ENCODE measurements around the gene ZNF384. TPM values are rescaled to one million over a fixed set of nuclear protein-coding genes. Genes with fewer than 3 reads are reported as not detected.
A peak's percentile ranks its signal among the peaks of the same experiment; 100 is the strongest.

ZNF384 gene
- total RNA-seq, 5 donors from 2014 or later (not counting 1 experiment from before 2014, with no cell fraction given), result 68.6 to 82.9 (median 79.4) TPM

DNA sequence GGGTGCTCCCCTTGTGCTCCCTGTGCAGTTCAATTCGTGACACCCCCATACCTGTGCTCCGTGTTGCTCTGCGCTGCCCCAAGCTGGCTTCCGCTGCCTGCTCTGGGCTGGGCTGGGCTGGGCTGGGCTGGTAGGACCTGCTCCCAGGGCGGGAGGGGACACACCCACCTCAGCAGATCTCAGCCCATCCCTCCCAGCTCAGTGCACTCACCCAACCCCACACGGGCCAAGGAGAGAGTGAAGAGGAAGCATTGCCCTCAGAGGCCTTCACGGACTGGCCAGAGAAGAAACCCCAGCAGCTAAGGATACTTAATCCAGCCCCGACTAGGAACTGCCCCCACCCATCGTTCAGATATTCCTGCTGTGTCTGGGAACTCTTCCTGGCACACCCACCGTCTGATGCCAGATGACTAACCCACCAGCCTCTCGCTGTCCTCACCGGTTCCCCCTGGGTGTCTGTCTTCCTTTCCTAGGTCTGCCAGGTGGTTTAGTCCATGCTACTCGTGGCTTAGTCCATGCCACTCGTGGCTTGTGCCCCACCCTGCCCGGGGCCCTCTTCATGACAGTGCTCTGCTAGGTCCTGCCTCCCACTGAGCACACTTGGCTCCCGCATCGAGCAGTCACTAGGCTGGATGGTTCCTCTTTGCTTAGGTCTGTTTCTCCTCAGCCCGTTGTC, 53.2 kb downstream of the ZNF384 start, which contains the start of gene LPAR5:
TSS of gene LPAR5 (minus strand) at position 104 of the 676 bp plus-strand sequence. CDS start 14,711 bp downstream, outside the sequence.
- peak within 1 kb of the TSS; percentile 84 to 88 for H3K27ac Mint-ChIP-seq
- H3K27me3 Mint-ChIP-seq, result no peaks in the 10 kb centered on the region
- no peaks in the 10 kb centered on the region for H3K36me3 ChIP-seq (ENCODE audit: control insufficient read depth in 2 of 2, extremely low read depth in 1 of 2, insufficient read depth in 1 of 2, low read length in 1 of 2)
- peak within 1 kb of the TSS; percentile 45 to 52 for H3K4me3 ChIP-seq (ENCODE audit: control insufficient read depth in 1 of 2, extremely low read depth in 1 of 2, low read length in 1 of 2)
- H3K27ac ChIP-seq (ENCODE audit: low read length), result peak within 1 kb of the TSS; percentile 74
- peaks cover 0 to 3% of the 10 kb centered on the region in 2 experiments for H3K27me3 ChIP-seq (replicated peaks in 1 of 2; ENCODE audit: control insufficient read depth in 2 of 2, extremely low read depth in 1 of 2, insufficient read depth in 2 of 2, low read length in 1 of 2)
- ChIA-PET CTCF (interaction anchor here (1.0 to 1.6 kb wide), 2 partner anchors 13 to 22 kb away, joined by 3 to 5 read pairs; no protein-coding TSS in a partner anchor), POLR2A (interaction anchor here in 1 of 2 donors (0.5 to 0.6 kb wide), 2 partner anchors 17 to 53 kb away, joined by 3 to 5 read pairs; partner anchors contain the start of gene ZNF384)
- H3K4me1 Mint-ChIP-seq, result peaks cover 45 to 54% (median 47%) of the 10 kb centered on the region in 3 donors
- 68% methylated on average over 14 of the region's 18 CpGs for WGBS (ENCODE audit: insufficient coverage)
- DNase-seq (peak in 5 of 35 experiments; percentile 29 to 49 (median 36)), ATAC-seq (replicated peaks in 1 of 4) (peak; percentile 51 to 67 (median 65))
- H3K9me3 Mint-ChIP-seq, result no peaks in the 10 kb centered on the region
- H3K36me3 Mint-ChIP-seq, result no peaks in the 10 kb centered on the region
- no peaks in the 10 kb centered on the region for H3K9me3 ChIP-seq
- peak within 1 kb of the TSS; percentile 72 to 80 (median 74) for H3K4me3 Mint-ChIP-seq
- peaks cover 29 to 55% of the 10 kb centered on the region in 2 experiments for H3K4me1 ChIP-seq (ENCODE audit: control insufficient read depth in 1 of 2, extremely low read depth in 1 of 2, insufficient read depth in 2 of 2, low read length in 2 of 2)

DNA sequence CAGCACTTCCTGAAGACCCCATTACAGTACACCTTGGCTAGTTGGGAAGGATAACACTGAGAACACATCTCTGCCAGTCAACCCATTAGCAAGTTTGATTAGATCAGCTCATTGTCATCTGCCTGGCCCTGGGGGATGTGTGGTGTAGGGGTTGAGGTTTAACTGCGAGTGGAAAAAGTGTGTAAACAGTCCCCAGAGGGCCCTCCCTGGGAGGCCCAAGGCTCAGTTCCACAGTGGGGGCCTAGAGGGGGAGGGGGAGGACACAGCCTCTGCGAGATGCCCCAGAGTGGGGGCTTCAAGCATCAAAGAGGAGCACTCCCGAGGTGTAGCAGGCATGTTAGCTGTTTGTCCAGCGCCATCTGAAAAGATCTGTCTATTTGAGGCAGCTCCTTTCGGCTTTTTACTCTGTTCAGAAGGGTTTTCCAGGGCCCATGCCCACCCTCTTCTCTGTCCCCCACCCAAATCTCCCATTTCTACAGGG, 53.8 kb downstream of the ZNF384 start:
- Histone ChIP-seq H3K36me3 (ENCODE audit: control insufficient read depth in 2 of 2, extremely low read depth in 1 of 2, insufficient read depth in 1 of 2, low read length in 1 of 2) (no peaks in the 10 kb centered on the region), H3K9me3 (no peaks in the 10 kb centered on the region), H3K4me3 (ENCODE audit: control insufficient read depth in 1 of 2, extremely low read depth in 1 of 2, low read length in 1 of 2) (peak overlapping the region; percentile 45 to 52), H3K27ac (ENCODE audit: low read length) (peak overlapping the region; percentile 74), H3K27me3 (replicated peaks in 1 of 2; ENCODE audit: control insufficient read depth in 2 of 2, extremely low read depth in 1 of 2, insufficient read depth in 2 of 2, low read length in 1 of 2) (peaks cover 0 to 3% of the 10 kb centered on the region in 2 experiments), H3K4me1 (ENCODE audit: control insufficient read depth in 1 of 2, extremely low read depth in 1 of 2, insufficient read depth in 2 of 2, low read length in 2 of 2) (peaks cover 32 to 61% of the 10 kb centered on the region in 2 experiments)
- POLR2A ChIA-PET, result interaction anchor here in 1 of 2 donors (0.5 to 0.6 kb wide), 2 partner anchors 17 to 54 kb away, joined by 3 to 5 read pairs; partner anchors contain the start of gene ZNF384
- ATAC-seq (replicated peaks in 1 of 4) (peak; percentile 31 to 59 (median 57)), DNase-seq (peak in 6 of 35 experiments; percentile 30 to 44 (median 38))
- no peaks in the 10 kb centered on the region for H3K27me3 Mint-ChIP-seq
- H3K36me3 Mint-ChIP-seq, result no peaks in the 10 kb centered on the region
- WGBS (ENCODE audit: insufficient coverage), result 27% methylated on average over 5 of the region's 5 CpGs
- H3K4me1 Mint-ChIP-seq, result peaks cover 50 to 60% (median 53%) of the 10 kb centered on the region in 3 donors
- peak overlapping the region; percentile 72 to 80 (median 74) for H3K4me3 Mint-ChIP-seq
- CTCF ChIA-PET, result interaction anchor here (0.6 to 1.6 kb wide), 3 partner anchors 12 to 94 kb away, joined by 3 to 5 read pairs (median 4); no protein-coding TSS in a partner anchor
- no peaks in the 10 kb centered on the region for H3K9me3 Mint-ChIP-seq
- H3K27ac Mint-ChIP-seq, result peak overlapping the region; percentile 84 to 88

DNA sequence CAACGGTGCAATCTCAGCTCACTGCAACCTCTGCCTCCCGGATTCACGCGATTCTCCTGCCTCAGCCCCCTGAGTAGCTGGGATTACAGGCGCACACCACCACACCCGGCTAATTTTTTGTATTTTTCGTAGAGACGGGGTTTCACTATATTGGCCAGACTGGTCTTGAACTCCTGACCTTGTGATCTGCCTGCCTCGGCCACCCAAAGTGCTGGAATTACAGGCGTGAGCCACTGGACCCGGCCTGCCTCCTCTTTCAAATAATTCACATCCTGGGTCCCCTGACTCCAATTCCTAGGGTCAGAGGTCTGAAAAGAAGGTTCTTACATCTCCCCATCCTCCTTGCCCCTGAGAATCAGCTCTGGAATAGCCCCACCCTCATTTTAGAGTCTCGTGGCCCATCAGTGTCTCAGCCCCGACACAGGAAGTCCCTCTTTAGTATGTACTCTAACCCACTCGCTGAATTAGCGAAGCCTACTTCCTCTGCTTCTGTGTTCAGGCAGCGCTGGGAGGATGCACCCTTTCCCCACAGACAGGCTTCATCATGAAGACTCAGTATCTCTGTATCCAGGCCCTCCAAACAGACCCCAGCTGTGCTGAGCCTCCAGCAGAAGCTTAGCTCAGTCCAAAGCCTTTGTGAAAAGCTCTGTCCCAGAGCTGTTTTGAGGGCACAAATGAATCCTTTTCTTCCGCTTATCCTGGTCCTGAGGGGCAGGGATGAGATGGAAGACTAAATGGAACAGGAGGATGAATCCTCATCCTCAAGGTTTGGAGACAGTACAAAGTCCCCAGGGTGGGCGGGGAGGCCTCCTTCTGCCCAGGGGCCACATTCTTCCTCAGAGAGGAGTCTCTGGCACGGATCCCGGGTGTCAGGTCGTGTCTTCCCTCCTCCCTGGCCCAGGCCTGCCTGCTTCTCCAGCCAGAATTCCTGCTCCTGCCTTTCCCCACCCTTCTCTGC, 56.9 kb downstream of the ZNF384 start:
- H3K27ac ChIP-seq (ENCODE audit: low read length), result peak overlapping the region; percentile 90
- H3K4me1 ChIP-seq (ENCODE audit: control insufficient read depth in 1 of 2, extremely low read depth in 1 of 2, insufficient read depth in 2 of 2, low read length in 2 of 2), result peaks cover 32 to 78% of the 10 kb centered on the region in 2 experiments
- peak overlapping the region; percentile 79 to 88 (median 82) for H3K4me3 Mint-ChIP-seq

DNA sequence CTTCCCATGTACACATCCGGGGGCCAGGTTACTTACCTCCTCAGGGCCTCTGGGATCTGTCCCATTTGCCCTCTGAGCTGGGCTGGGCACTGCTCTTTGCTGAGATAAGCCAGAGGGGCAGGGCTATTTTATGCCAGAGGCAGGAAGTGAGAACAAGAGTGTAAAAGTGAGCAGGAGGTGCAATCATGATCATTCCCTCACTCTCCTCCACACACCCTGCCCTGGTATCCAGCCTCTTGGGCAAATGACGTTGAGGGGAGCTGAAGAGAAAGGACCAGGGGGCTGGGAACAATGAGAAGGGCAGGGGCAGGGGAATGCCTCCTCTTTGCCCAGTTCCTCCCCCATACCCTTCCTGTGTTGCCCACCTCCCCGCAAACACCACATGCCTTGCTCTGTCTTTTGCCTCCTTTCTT, 57.6 kb downstream of the ZNF384 start:
- Histone ChIP-seq H3K4me1 (ENCODE audit: control insufficient read depth in 1 of 2, extremely low read depth in 1 of 2, insufficient read depth in 2 of 2, low read length in 2 of 2) (peaks cover 37 to 85% of the 10 kb centered on the region in 2 experiments), H3K9me3 (no peaks in the 10 kb centered on the region), H3K27ac (ENCODE audit: low read length) (peak overlapping the region; percentile 90), H3K36me3 (ENCODE audit: control insufficient read depth in 2 of 2, extremely low read depth in 1 of 2, insufficient read depth in 1 of 2, low read length in 1 of 2) (no peaks in the 10 kb centered on the region), H3K4me3 (ENCODE audit: control insufficient read depth in 1 of 2, extremely low read depth in 1 of 2, low read length in 1 of 2) (peak overlapping the region; percentile 38 to 41), H3K27me3 (replicated peaks in 1 of 2; ENCODE audit: control insufficient read depth in 2 of 2, extremely low read depth in 1 of 2, insufficient read depth in 2 of 2, low read length in 1 of 2) (peaks cover 0 to 3% of the 10 kb centered on the region in 2 experiments)
- Mint-ChIP-seq H3K4me3 (peak overlapping the region; percentile 79 to 88 (median 82)), H3K36me3 (no peaks in the 10 kb centered on the region), H3K9me3 (no peaks in the 10 kb centered on the region), H3K4me1 (peaks cover 67 to 72% (median 68%) of the 10 kb centered on the region in 3 donors), H3K27ac (peak overlapping the region; percentile 98 to 99), H3K27me3 (no peaks in the 10 kb centered on the region)
- ChIA-PET CTCF (interaction anchor here (0.5 to 1.4 kb wide), 6 partner anchors 53 to 1273 kb away, joined by 3 to 6 read pairs (median 4); partner anchors contain the start of gene MLF2 (in 1 of the 2)), POLR2A (interaction anchor here (0.6 to 1.3 kb wide), 3 partner anchors 13 to 198 kb away, joined by 3 to 4 read pairs (median 3); partner anchors contain the start of gene ZNF384 (in 1 of the 2))
- DNase-seq (peak in 3 of 35 experiments; percentile 19 to 44 (median 37)), ATAC-seq (replicated peaks in 1 of 4) (peak; percentile 13 to 32 (median 25))
- 78% methylated on average over 2 of the region's 3 CpGs for WGBS (ENCODE audit: insufficient coverage)

More for the DNA sequence above, 56.9 kb downstream of the ZNF384 start:
- peaks cover 0 to 3% of the 10 kb centered on the region in 2 experiments for H3K27me3 ChIP-seq (replicated peaks in 1 of 2; ENCODE audit: control insufficient read depth in 2 of 2, extremely low read depth in 1 of 2, insufficient read depth in 2 of 2, low read length in 1 of 2)
- H3K36me3 ChIP-seq (ENCODE audit: control insufficient read depth in 2 of 2, extremely low read depth in 1 of 2, insufficient read depth in 1 of 2, low read length in 1 of 2), result no peaks in the 10 kb centered on the region
- CTCF ChIA-PET, result interaction anchor here (0.5 to 1.4 kb wide), 5 partner anchors 52 to 1272 kb away, joined by 3 to 6 read pairs (median 4); partner anchors contain the start of gene MLF2 (in 1 of the 2)
- Mint-ChIP-seq H3K27ac (peak overlapping the region; percentile 98 to 99), H3K4me1 (peaks cover 61 to 67% (median 63%) of the 10 kb centered on the region in 3 donors), H3K27me3 (no peaks in the 10 kb centered on the region), H3K36me3 (no peaks in the 10 kb centered on the region), H3K9me3 (no peaks in the 10 kb centered on the region)
- POLR2A ChIA-PET, result interaction anchor here (0.5 to 1.3 kb wide), 4 partner anchors 12 to 197 kb away, joined by 3 to 4 read pairs (median 4); no protein-coding TSS in a partner anchor
- no peaks in the 10 kb centered on the region for H3K9me3 ChIP-seq
- H3K4me3 ChIP-seq (ENCODE audit: control insufficient read depth in 1 of 2, extremely low read depth in 1 of 2, low read length in 1 of 2), result peak overlapping the region; percentile 38 to 41
- 43% methylated on average over 18 of the region's 21 CpGs for WGBS (ENCODE audit: insufficient coverage)
- peak; percentile 67 to 79 (median 76) for ATAC-seq (replicated peaks in 1 of 4)
- peak in 34 of 35 experiments; percentile 32 to 76 (median 50) for DNase-seq

DNA sequence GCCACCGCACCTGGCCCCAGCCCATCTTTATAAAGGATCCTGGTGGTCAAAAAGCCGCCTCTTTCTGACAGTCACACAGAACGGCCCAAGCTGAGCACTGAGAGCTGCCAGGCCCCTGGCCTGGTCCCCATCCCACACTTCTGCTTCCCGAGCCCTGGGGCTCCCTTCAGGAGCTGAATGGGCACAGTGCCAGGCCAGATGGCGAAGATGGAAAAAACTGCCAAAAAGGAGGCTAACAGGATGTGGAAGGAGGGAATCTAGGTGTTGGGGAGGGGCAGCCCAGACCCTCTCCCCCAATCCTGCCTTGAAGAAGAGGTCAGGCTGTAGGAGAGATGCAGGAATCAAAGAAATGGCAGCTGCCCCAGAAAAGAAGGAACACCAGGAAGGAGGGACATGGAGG, 58.4 kb downstream of the ZNF384 start:
- H3K4me1 ChIP-seq (ENCODE audit: control insufficient read depth in 1 of 2, extremely low read depth in 1 of 2, insufficient read depth in 2 of 2, low read length in 2 of 2), result peaks cover 34 to 79% of the 10 kb centered on the region in 2 experiments
- WGBS (ENCODE audit: insufficient coverage), result 81% methylated on average over 4 of the region's 5 CpGs
- Mint-ChIP-seq H3K9me3 (no peaks in the 10 kb centered on the region), H3K4me3 (peak overlapping the region; percentile 79 to 88 (median 82)), H3K27ac (peak overlapping the region; percentile 98 to 99), H3K4me1 (peaks cover 64 to 68% (median 66%) of the 10 kb centered on the region in 3 donors), H3K36me3 (no peaks in the 10 kb centered on the region), H3K27me3 (no peaks in the 10 kb centered on the region)
- no peaks in the 10 kb centered on the region for H3K27me3 ChIP-seq (replicated peaks in 1 of 2; ENCODE audit: control insufficient read depth in 2 of 2, extremely low read depth in 1 of 2, insufficient read depth in 2 of 2, low read length in 1 of 2)
- POLR2A ChIA-PET, result interaction anchor here in 1 of 2 donors (0.6 to 0.8 kb wide), 2 partner anchors 58 to 288 kb away, joined by 3 read pairs; partner anchors contain the start of gene ZNF384
- no peak for ATAC-seq (replicated peaks in 1 of 4)
- peaks cover 0 to 2% of the 10 kb centered on the region in 2 donors for H3K36me3 ChIP-seq (ENCODE audit: control insufficient read depth in 2 of 2, extremely low read depth in 1 of 2, insufficient read depth in 1 of 2, low read length in 1 of 2)
- DNase-seq, result no peak
- no peaks in the 10 kb centered on the region for H3K9me3 ChIP-seq
- H3K4me3 ChIP-seq (ENCODE audit: control insufficient read depth in 1 of 2, extremely low read depth in 1 of 2, low read length in 1 of 2), result peak overlapping the region in 1 of 2 donors; percentile 38
- CTCF ChIA-PET, result interaction anchor here (0.6 to 0.7 kb wide), 3 partner anchors 15 to 242 kb away, joined by 4 to 8 read pairs (median 6); partner anchors contain the start of gene SPSB2 (in 1 of the 2)
- peak overlapping the region; percentile 90 for H3K27ac ChIP-seq (ENCODE audit: low read length)

Data from T-cell (primary cell).